ENCODE measurements around the gene VANGL2. TPM values are rescaled to one million over a fixed set of nuclear protein-coding genes. Genes with fewer than 3 reads are reported as not detected.

Gene VANGL2
- total and polyA plus RNA-seq, 2 of the 8 experiments (the other 6 are each of a cell fraction or from before 2014, with no cell fraction given), result 62.5 to 118 TPM

GRCh38 chr1:160459056-160459455 lies 58.7 kb downstream of the VANGL2 start (continued):
- TF ChIP-seq ATF2 (IDR thresholded peaks at IDR 0.05; ENCODE audit: low read length) (no peak), CHD7 (IDR thresholded peaks at IDR 0.05; ENCODE audit: insufficient replicate concordance, low read length) (no peak), RXRA (IDR thresholded peaks at IDR 0.05; ENCODE audit: insufficient read depth, low read depth, low read length) (no peak), SIRT6 (IDR thresholded peaks at IDR 0.05; ENCODE audit: low read length) (no peak), POLR2A (IDR thresholded peaks at IDR 0.05; ENCODE audit: control extremely low read depth in 1 of 2, low read depth in 2 of 2, low read length in 2 of 2) (no peak)
